HG03135 (cell line): ENCODE data around the gene SPHK2.
"Not testable (repeated sequence)": the region's sequence is repeated elsewhere in the genome, so short reads cannot be mapped to it uniquely, and the experiment has no call there.

Source experiments
- ATAC-seq: cut with Tn5 transposase; IDR thresholded peaks from one replicate; pipeline ENCODE4 v1.9.1; 2021; ENCODE audit warnings: mild to moderate bottlenecking, moderate library complexity; ENCODE audit not compliant: unreplicated experiment

Gene SPHK2

DNA sequence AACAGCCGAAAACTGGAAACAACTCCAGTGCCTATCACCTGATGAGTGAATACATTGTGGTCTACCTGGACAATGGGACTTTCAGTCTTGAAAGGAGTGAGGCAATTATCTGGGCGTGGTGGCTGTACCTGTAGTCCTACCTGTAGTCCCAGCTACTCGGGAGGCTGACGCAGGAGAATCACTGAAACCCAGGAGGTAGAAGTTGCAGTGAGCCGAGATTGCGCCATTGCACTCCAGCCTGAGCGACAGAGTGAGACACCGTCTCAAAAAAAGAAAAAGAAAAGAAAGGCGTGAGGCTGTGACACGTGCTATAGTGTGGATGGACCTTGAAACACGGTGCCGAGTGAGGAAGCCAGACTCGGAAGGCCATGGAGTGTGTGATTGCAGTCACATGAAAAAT lies 57.6 kb downstream of the SPHK2 start:
- ATAC-seq: no peak

DNA sequence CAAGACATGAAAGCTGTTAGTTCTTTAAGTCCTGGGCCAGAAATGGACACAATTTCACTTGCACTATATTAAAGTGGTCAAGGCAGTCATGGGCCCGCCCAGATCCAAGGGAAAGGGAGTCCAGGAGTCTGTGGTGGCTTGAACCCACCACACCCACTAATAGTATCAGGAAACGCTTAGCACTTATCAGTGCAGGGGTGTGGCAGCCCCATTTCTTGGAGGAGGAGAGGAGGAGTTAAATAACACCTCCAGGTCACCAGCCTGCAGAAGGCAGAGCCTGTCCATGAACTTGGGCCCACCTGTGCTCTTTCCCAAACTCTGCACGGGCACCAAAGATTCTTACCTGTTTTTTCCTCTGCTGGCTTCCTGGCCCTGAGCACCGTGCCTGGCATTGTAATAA lies 58.9 kb downstream of the SPHK2 start:
- ATAC-seq: no peak

DNA sequence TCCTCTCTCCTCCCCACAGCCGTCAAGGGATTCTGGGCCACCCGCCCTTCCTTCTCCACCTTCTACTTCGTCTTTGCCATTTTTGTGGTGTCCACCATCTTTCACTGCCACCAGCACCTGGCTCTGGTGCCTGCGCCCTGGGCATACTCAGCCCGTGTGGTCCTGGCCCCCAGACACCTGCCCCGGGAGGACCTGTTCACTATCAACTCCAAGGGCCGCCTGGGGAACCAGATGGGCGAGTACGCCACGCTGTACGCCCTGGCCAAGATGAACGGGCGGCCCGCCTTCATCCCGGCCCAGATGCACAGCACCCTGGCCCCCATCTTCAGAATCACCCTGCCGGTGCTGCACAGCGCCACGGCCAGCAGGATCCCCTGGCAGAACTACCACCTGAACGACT lies 60.7 kb downstream of the SPHK2 start:
- not testable (repeated sequence) for ATAC-seq
